ENCODE measurements around the gene RMRP.

RMRP gene

GRCh38 chr9:35666549-35666948 lies 8.7 kb upstream of the RMRP start:
- DNase-seq (ENCODE audit: low read depth, low spot score): no peak
- TF ChIP-seq CTCF (IDR thresholded peaks at IDR 0.05; ENCODE audit: low read depth, low read length): no peak
- H3K4me3 ChIP-seq (ENCODE audit: low read depth, low read length): no peak overlapping the region
- in situ Hi-C loops (cut with HindIII; ENCODE audit: low sequenced_read_pairs): no loop called here

GRCh38 chr9:35666045-35666444 lies 8.2 kb upstream of the RMRP start:
- in situ Hi-C loops (cut with HindIII; ENCODE audit: low sequenced_read_pairs): no loop called here
- no peak for DNase-seq (ENCODE audit: low read depth, low spot score)
- TF ChIP-seq CTCF (IDR thresholded peaks at IDR 0.05; ENCODE audit: low read depth, low read length): no peak
- no peak overlapping the region for H3K4me3 ChIP-seq (ENCODE audit: low read depth, low read length)

GRCh38 chr9:35665471-35665818 lies 7.6 kb upstream of the RMRP start:
- TF ChIP-seq CTCF (IDR thresholded peaks at IDR 0.05; ENCODE audit: low read depth, low read length): no peak
- H3K4me3 ChIP-seq (ENCODE audit: low read depth, low read length): peak overlapping the region; percentile 53
- in situ Hi-C loops (cut with HindIII; ENCODE audit: low sequenced_read_pairs): no loop called here
- no peak for DNase-seq (ENCODE audit: low read depth, low spot score)

- peak within 1 kb of the TSS; percentile 53 for H3K4me3 ChIP-seq (ENCODE audit: low read depth, low read length)
- TF ChIP-seq CTCF (IDR thresholded peaks at IDR 0.05; ENCODE audit: low read depth, low read length): peak; percentile 28
- DNase-seq (ENCODE audit: low read depth, low spot score): peak; percentile 76
- in situ Hi-C loops (cut with HindIII; ENCODE audit: low sequenced_read_pairs): no loop called here
These were observed 7.0 kb upstream of the RMRP start, which contains the start of gene ARHGEF39 for GRCh38 chr9:35664531-35665470. Gene ARHGEF39, minus strand, starts transcription at chr9:35665195. Its CDS starts 26 bp downstream, at chr9:35665169.

DNA sequence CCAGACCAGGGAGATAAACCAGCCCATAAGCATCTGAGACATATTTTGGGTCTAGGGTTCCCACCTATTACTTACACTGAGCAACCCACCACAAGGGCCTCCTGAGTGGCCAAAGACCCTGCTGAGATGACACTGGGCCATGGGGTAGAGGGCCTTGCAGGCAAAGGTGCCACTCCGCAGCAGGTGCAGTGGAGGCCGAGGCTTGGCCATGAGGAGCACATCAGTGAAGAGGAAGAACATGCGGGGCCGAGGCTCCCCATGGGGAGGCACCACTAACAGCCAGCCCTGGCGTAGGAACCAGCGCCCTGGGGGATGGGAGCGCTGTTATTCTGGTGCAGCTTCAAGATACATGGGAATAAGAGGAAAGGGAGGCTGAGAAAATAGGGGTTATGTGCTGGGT lies 4.6 kb upstream of the RMRP start:
- H3K4me3 ChIP-seq (ENCODE audit: low read depth, low read length): no peak overlapping the region
- in situ Hi-C loops (cut with HindIII; ENCODE audit: low sequenced_read_pairs): no loop called here
- no peak for TF ChIP-seq CTCF (IDR thresholded peaks at IDR 0.05; ENCODE audit: low read depth, low read length)
- DNase-seq (ENCODE audit: low read depth, low spot score): no peak

DNA sequence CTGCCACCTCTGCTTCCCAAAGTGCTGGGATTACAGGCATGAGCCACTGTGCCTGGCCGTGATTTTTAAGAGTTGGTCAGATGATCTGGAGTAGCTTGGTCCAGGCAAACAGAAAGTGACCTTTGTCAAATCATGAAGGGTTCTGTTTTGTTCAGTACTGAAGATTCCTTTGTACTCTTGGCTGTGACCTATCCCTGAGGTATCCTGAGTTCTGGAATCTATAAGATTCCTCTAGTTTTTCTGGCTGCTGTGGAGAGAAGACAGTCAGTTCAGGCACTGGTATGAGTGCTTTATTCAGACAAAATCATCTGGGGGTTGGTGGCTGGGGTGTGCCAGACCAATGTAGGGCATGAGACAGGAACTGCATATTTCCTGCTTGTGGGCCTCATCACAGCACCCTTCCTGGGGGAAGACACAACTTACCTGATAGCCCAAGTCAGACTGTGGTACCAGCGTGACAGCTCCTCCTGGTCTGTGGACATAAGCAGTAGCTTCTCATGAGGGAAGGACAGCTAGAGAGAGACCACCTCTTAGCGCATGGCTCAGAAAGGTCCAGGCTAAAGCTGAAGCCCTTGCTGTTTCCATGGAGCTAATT lies 4.0 kb upstream of the RMRP start:
- in situ Hi-C loops (cut with HindIII; ENCODE audit: low sequenced_read_pairs): no loop called here
- no peak for DNase-seq (ENCODE audit: low read depth, low spot score)
- H3K4me3 ChIP-seq (ENCODE audit: low read depth, low read length): no peak overlapping the region
- TF ChIP-seq CTCF (IDR thresholded peaks at IDR 0.05; ENCODE audit: low read depth, low read length): no peak
